CD14-positive monocyte (primary cell): ENCODE measurements around the gene EID1. TPM values are rescaled to one million over a fixed set of nuclear protein-coding genes. Genes with fewer than 3 reads are reported as not detected.

ENCODE experiments used
- DNase-seq, 3 donors: peaks; one replicate each; pipeline ENCODE4 v3.0.0-alpha.2; 2011 to 2022
- H2AFZ ChIP-seq: 2 replicates; pipeline ENCODE4 v1.6.0; 2012; ENCODE audit warnings: mild to moderate bottlenecking, low read depth, low read length, inconsistent platforms; ENCODE audit not compliant: insufficient read depth, poor library complexity, severe bottlenecking
- H3K27ac ChIP-seq, 2 donors: 1 replicate in 1 of 2; 2 replicates in 1 of 2; pipeline ENCODE4 v1.5.1; 2012 to 2013; ENCODE audit warnings: low read length in 2 of 2, control low read depth in 1 of 2, inconsistent platforms in 1 of 2, low read depth in 1 of 2, mild to moderate bottlenecking in 1 of 2
- H3K27me3 ChIP-seq, 2 donors: one replicate each; pipeline versions ENCODE4 v1.6.0 to v1.6.1; 2011 to 2013; ENCODE audit warnings: low read length in 2 of 2; ENCODE audit not compliant: control insufficient read depth in 2 of 2, insufficient read depth in 2 of 2
- H3K36me3 ChIP-seq, 2 donors: replicated peaks in 1 of 2; 1 replicate in 1 of 2; 2 replicates in 1 of 2; pipeline versions ENCODE4 v1.5.1 to v1.6.1; 2012 to 2013; ENCODE audit warnings: low read length in 2 of 2, control low read depth in 1 of 2, inconsistent platforms in 1 of 2, mild to moderate bottlenecking in 1 of 2; ENCODE audit not compliant: insufficient read depth in 2 of 2, control insufficient read depth in 1 of 2
- H3K4me1 ChIP-seq, 2 donors: 1 replicate in 1 of 2; 2 replicates in 1 of 2; pipeline versions ENCODE4 v1.5.1 to v1.6.1; 2012 to 2013; ENCODE audit warnings: low read length in 2 of 2, control low read depth in 1 of 2, inconsistent platforms in 1 of 2, mild to moderate bottlenecking in 1 of 2, moderate library complexity in 1 of 2; ENCODE audit not compliant: insufficient read depth in 2 of 2, control insufficient read depth in 1 of 2
- H3K4me2 ChIP-seq: replicated peaks from 2 replicates; pipeline ENCODE3; 2012; ENCODE audit warnings: low read length, moderate library complexity, mild to moderate bottlenecking; ENCODE audit not compliant: poor library complexity, severe bottlenecking; ENCODE audit errors: extremely low read depth
- H3K4me3 ChIP-seq, 3 experiments: fragments of 200-600 bp in 1 of 3; sonication (generic) in 1 of 3; replicated peaks in 1 of 3; 1 replicate in 2 of 3; 2 replicates in 1 of 3; pipeline ENCODE4 v1.5.1; 2011 to 2013; ENCODE audit warnings: low read length in 3 of 3, mild to moderate bottlenecking in 3 of 3, control low read depth in 2 of 3, low read depth in 2 of 3, inconsistent platforms in 1 of 3, moderate library complexity in 1 of 3
- H3K79me2 ChIP-seq: 2 replicates; pipeline ENCODE4 v1.6.0; 2012; ENCODE audit warnings: mild to moderate bottlenecking, control low read depth, inconsistent platforms, low read length, moderate library complexity; ENCODE audit not compliant: insufficient read depth
- H3K9ac ChIP-seq: 2 replicates; pipeline ENCODE4 v1.6.0; 2017; ENCODE audit warnings: low read length, mild to moderate bottlenecking; ENCODE audit not compliant: insufficient read depth, poor library complexity, severe bottlenecking
- H3K9me3 ChIP-seq, 2 donors: replicated peaks in 1 of 2; 1 replicate in 1 of 2; 2 replicates in 1 of 2; pipeline versions ENCODE4 v1.5.1 to v1.6.1; 2012 to 2013; ENCODE audit warnings: low read length in 2 of 2, control low read depth in 1 of 2; ENCODE audit not compliant: control insufficient read depth in 1 of 2, insufficient read depth in 1 of 2
- H4K20me1 ChIP-seq: 2 replicates; pipeline ENCODE4 v1.6.0; 2012; ENCODE audit warnings: mild to moderate bottlenecking, low read length, control low read depth, moderate library complexity; ENCODE audit not compliant: insufficient read depth
- H3K27ac Mint-ChIP-seq, 7 donors: one replicate each; pipeline ENCODE4 v1.8.0; 2020; ENCODE audit warnings: mild to moderate bottlenecking in 7 of 7, mixed read lengths in 7 of 7, moderate library complexity in 6 of 7, inconsistent platforms in 2 of 7
- H3K27me3 Mint-ChIP-seq, 3 donors: one replicate each; pipeline ENCODE4 v1.8.0; 2021 to 2022; ENCODE audit warnings: low read depth in 3 of 3, mild to moderate bottlenecking in 3 of 3, mixed read lengths in 3 of 3, moderate library complexity in 3 of 3, inconsistent platforms in 1 of 3
- H3K36me3 Mint-ChIP-seq, 2 donors: one replicate each; pipeline ENCODE4 v1.8.0; 2020; ENCODE audit warnings: mixed read lengths in 2 of 2, inconsistent platforms in 1 of 2, mild to moderate bottlenecking in 1 of 2
- H3K4me1 Mint-ChIP-seq: one replicate; pipeline ENCODE4 v1.8.0; 2020; ENCODE audit warnings: mild to moderate bottlenecking, mixed read lengths
- H3K4me3 Mint-ChIP-seq, 2 donors: one replicate each; pipeline ENCODE4 v1.8.0; 2020; ENCODE audit warnings: mild to moderate bottlenecking in 2 of 2, mixed read lengths in 2 of 2, moderate library complexity in 1 of 2
- H3K9me3 Mint-ChIP-seq, 7 donors: one replicate each; pipeline ENCODE4 v1.8.0; 2020 to 2022; ENCODE audit warnings: mixed read lengths in 7 of 7, mild to moderate bottlenecking in 6 of 7, moderate library complexity in 6 of 7, inconsistent platforms in 2 of 7
- WGBS: methylation state at CpG from one replicate; pipeline ENCODE4 v1.1.5; 2013; ENCODE audit warnings: missing lambda C conversion rate; ENCODE audit not compliant: insufficient coverage; 5-methylcytosine and 5-hydroxymethylcytosine counted together
- intact Hi-C, 2 donors: fragments of 100-400 bp; cut with micrococcal nuclease; formaldehyde crosslinking; loops; one replicate each; pipeline versions ENCODE4 v1.15.0 to v1.15.1; 2023
- polyA plus RNA-seq, 3 donors: library from polyadenylated mRNA; depleted of rRNA in 1 of 3; unstranded in 2 of 3; stranded (reverse) in 1 of 3; fragments of 300-500 nt in 2 of 3; fragments of >200 nt in 1 of 3; fragmentation: Illumina TruSeq in 2 of 3; gene quantifications; 1 replicate in 2 of 3; 2 replicates in 1 of 3; pipeline ENCODE4 v1.2.3, GENCODE V29; 2012 to 2021
- TF ChIP-seq, protein P1 (sequence below): fragments of 200-600 bp; IDR thresholded peaks from one replicate; pipeline ENCODE4 v1.8.0; 2022; ENCODE audit warnings: antibody characterized with exemption, mild to moderate bottlenecking

Gene EID1
- polyA plus RNA-seq, 3 donors: 41.2 to 182 (median 181) TPM

DNA sequence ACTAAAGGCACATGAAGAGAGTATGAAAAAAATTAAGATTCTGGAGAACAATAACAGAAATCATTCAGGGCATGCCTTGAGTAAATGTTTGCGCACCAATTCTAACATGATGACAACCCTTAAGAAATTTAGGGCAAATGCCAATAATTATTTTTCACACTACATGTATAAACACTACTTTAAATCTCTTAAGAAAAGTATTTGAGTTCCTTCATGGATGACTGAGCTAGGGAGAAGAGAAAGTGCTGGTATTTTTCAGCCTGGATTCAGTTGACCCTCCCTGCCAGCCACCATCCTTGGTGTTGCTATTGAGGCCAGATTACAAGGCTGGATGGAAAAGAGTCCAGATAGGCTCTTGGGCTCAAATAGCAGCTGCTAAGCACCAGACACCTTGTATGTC lies 8.0 kb upstream of the EID1 start:
- no peak overlapping the region for H3K4me3 ChIP-seq
- H3K79me2 ChIP-seq: no peaks in the 10 kb centered on the region
- Mint-ChIP-seq H3K36me3 (no peaks in the 10 kb centered on the region), H3K9me3 (no peaks in the 10 kb centered on the region), H3K4me3 (no peak overlapping the region), H3K27ac (peak overlapping the region in 1 of 7 donors; percentile 12), H3K4me1 (peaks cover 4% of the 10 kb centered on the region), H3K27me3 (peaks cover 1 to 4% (median 3%) of the 10 kb centered on the region in 3 donors)
- no peak overlapping the region for H3K4me2 ChIP-seq
- no peaks in the 10 kb centered on the region for H4K20me1 ChIP-seq
- TF ChIP-seq, protein P1, sequence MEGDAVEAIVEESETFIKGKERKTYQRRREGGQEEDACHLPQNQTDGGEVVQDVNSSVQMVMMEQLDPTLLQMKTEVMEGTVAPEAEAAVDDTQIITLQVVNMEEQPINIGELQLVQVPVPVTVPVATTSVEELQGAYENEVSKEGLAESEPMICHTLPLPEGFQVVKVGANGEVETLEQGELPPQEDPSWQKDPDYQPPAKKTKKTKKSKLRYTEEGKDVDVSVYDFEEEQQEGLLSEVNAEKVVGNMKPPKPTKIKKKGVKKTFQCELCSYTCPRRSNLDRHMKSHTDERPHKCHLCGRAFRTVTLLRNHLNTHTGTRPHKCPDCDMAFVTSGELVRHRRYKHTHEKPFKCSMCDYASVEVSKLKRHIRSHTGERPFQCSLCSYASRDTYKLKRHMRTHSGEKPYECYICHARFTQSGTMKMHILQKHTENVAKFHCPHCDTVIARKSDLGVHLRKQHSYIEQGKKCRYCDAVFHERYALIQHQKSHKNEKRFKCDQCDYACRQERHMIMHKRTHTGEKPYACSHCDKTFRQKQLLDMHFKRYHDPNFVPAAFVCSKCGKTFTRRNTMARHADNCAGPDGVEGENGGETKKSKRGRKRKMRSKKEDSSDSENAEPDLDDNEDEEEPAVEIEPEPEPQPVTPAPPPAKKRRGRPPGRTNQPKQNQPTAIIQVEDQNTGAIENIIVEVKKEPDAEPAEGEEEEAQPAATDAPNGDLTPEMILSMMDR: no peak
- no CpG with 5 or more reads among the region's 1 CpG for whole genome bisulfite sequencing
- H3K36me3 ChIP-seq: no peaks in the 10 kb centered on the region
- H3K9me3 ChIP-seq: no peaks in the 10 kb centered on the region
- H3K4me1 ChIP-seq: no peaks in the 10 kb centered on the region
- H3K9ac ChIP-seq: no peak overlapping the region
- intact Hi-C loops: loop anchor here in 1 of 2 donors (10.0 kb wide), 1 partner anchor 275 kb away; no protein-coding TSS in a partner anchor
- no peak for DNase-seq
- H3K27me3 ChIP-seq: no peaks in the 10 kb centered on the region
- H3K27ac ChIP-seq: no peak overlapping the region
- peak overlapping the region; percentile 8 for H2AFZ ChIP-seq

DNA sequence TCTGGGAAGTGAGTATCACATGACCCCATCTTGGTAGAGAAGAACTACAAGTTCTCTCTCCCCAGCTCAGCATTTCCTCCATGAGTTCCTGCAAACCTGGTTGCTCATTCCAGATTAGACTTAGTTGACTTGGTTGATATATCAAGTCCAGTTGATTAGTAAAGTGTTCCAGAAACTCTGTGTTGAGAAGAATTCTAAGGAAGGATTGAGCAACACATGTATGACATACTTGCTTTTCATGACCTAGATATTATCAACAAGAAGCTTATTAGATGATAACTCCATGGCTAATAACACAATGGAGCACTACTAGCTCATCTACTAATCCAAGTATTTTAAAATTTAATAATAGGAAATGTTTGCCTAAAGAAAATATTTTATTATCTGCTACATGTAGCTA lies 6.4 kb upstream of the EID1 start:
- no peak overlapping the region for H3K27ac Mint-ChIP-seq
- no peak for DNase-seq
- no peak overlapping the region for H3K4me2 ChIP-seq
- H3K9ac ChIP-seq: no peak overlapping the region
- H3K4me1 Mint-ChIP-seq: peaks cover 2% of the 10 kb centered on the region
- no peak overlapping the region for H3K4me3 Mint-ChIP-seq
- no peak overlapping the region for H2AFZ ChIP-seq
- H3K79me2 ChIP-seq: no peaks in the 10 kb centered on the region
- no peaks in the 10 kb centered on the region for H3K27me3 ChIP-seq
- intact Hi-C loops: no loop called here
- no peak overlapping the region for H3K4me3 ChIP-seq
- H3K27me3 Mint-ChIP-seq: peaks cover 1 to 3% (median 2%) of the 10 kb centered on the region in 3 donors
- no peaks in the 10 kb centered on the region for H3K36me3 Mint-ChIP-seq
- no peaks in the 10 kb centered on the region for H3K36me3 ChIP-seq
- no peak overlapping the region for H3K27ac ChIP-seq
- TF ChIP-seq, protein P1: no peak
- no peaks in the 10 kb centered on the region for H3K4me1 ChIP-seq
- H4K20me1 ChIP-seq: no peaks in the 10 kb centered on the region
- no peaks in the 10 kb centered on the region for H3K9me3 Mint-ChIP-seq
- no peaks in the 10 kb centered on the region for H3K9me3 ChIP-seq
